Measurements from ENCODE around the gene CEP164. TPM values are rescaled to one million over a fixed set of nuclear protein-coding genes. Genes with fewer than 3 reads are reported as not detected.
"Not testable (repeated sequence)": the region's sequence is repeated elsewhere in the genome, so short reads cannot be mapped to it uniquely, and the experiment has no call there.

CEP164 gene
- total RNA-seq, 3 donors from 2014 or later: 35.7 to 44.0 (median 36.5) TPM

DNA sequence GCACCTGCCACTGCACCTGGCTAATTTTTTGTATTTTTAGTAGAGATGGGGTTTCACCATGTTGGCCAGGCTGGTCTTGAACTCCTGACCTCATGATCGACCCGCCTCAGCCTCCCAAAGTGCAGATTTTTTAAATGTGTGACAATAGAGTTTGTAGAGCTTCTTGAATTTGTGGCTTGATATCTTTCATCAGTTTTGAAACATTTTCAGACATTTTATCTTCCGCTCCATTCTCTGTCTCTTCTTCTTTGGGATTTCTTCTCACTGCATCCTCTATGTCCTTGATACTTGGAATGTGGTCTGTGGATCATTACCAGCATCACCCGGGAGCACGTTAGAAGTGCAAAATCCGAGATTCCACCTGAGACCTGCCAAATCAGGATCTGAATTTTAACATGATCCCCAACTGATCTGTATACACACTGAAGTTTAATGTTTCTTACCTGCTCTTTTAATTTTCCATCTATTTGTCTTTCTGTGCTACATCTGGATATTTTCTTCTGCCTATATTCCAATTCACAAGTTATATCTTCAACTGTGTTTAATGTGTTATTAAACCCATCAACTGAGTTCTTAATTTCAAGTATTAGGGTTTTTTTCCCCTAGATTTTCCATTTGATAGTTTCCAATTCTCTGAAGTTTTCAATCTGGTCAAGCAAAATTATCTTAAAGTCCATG, 126.4 kb downstream of the CEP164 start:
- peaks cover 11% of the 10 kb centered on the region for H3K9me3 Mint-ChIP-seq
- H3K4me3 Mint-ChIP-seq: no peak overlapping the region
- ATAC-seq: no peak
- H3K27me3 Mint-ChIP-seq (ENCODE audit: low read depth): peaks cover 9% of the 10 kb centered on the region
- H3K4me1 Mint-ChIP-seq (ENCODE audit: low read depth): peaks cover 6% of the 10 kb centered on the region
- DNase-seq: no peak
- H3K36me3 Mint-ChIP-seq (ENCODE audit: insufficient read depth): no peaks in the 10 kb centered on the region

DNA sequence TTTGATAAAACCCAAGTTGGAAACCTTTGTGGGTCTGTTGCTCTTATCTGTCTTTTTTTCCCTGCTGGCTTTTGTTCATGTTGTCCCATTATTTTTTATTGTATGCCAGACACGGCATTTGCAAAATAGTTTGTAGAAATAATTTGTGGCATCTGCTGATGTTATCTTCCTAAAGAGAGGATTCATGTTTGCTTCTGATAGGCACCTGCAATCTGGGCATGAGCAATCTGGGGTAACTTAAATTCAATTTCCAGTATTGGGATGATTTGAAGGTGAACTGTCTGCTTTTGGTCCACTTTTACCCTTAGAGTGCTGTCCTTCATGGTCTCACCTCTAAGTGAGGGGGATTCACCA, 126.9 kb downstream of the CEP164 start:
- peaks cover 11% of the 10 kb centered on the region for H3K9me3 Mint-ChIP-seq
- ATAC-seq (no peak), DNase-seq (no peak)
- peaks cover 9% of the 10 kb centered on the region for H3K27me3 Mint-ChIP-seq (ENCODE audit: low read depth)
- no peak overlapping the region for H3K4me3 Mint-ChIP-seq
- H3K36me3 Mint-ChIP-seq (ENCODE audit: insufficient read depth): no peaks in the 10 kb centered on the region
- H3K4me1 Mint-ChIP-seq (ENCODE audit: low read depth): peaks cover 6% of the 10 kb centered on the region

DNA sequence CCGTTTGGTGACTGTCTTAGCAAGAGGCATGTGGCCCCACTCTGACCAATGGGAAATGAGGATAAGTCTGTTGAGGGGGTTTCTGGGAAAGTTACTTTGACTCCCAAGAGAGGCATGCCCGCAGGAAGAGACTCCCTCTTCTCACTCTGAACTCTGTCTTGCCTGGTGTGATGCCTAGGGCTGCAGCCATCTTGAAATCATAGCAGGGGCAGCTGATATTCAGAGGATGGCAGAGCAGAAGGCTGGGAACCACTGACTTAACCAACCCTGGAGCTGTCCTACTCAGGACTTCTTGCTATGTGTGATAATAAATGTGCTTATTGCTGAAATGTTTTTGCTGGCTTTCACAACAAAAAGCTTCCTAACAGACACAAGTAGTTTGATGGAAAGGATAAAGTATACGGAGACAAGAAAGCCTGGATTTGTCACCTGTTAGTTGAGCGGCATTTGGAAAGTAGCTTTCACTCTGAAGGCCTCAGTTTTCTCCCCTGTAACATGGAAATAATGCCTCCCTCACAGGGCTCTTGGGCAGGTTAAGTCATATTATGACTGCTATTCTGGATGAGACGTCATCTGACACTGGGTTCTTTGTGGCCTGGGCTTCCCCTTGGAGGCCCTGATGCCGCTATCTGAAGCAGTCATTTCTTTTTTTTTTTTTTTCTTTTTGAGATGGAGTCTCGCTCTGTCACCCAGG, 128.5 kb downstream of the CEP164 start:
- Mint-ChIP-seq H3K4me3 (no peak overlapping the region), H3K4me1 (ENCODE audit: low read depth) (peaks cover 6% of the 10 kb centered on the region), H3K9me3 (peaks cover 11% of the 10 kb centered on the region), H3K27me3 (ENCODE audit: low read depth) (peaks cover 13% of the 10 kb centered on the region), H3K36me3 (ENCODE audit: insufficient read depth) (no peaks in the 10 kb centered on the region)
- ATAC-seq: peak; percentile 78 to 85
- no peak for DNase-seq

DNA sequence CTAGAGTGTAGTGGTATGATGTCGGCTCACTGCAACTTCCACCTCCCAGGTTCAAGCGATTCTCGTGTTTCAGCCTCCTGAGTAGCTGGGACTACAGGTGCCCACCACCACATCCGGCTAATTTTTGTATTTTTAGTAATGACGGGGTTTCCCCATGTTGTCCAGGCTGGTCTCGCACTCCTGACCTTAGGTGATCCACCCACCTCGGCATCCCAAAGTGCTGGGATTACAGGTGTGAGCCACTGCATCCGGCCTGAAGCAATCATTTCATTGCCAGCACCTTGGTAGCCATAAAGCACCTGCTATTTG, 129.0 kb downstream of the CEP164 start:
- not testable (repeated sequence) for H3K36me3 Mint-ChIP-seq (ENCODE audit: insufficient read depth); ATAC-seq; DNase-seq; H3K4me3 Mint-ChIP-seq; H3K4me1 Mint-ChIP-seq (ENCODE audit: low read depth)
- H3K9me3 Mint-ChIP-seq: peaks cover 11% of the 10 kb centered on the region
- peaks cover 16% of the 10 kb centered on the region for H3K27me3 Mint-ChIP-seq (ENCODE audit: low read depth)

DNA sequence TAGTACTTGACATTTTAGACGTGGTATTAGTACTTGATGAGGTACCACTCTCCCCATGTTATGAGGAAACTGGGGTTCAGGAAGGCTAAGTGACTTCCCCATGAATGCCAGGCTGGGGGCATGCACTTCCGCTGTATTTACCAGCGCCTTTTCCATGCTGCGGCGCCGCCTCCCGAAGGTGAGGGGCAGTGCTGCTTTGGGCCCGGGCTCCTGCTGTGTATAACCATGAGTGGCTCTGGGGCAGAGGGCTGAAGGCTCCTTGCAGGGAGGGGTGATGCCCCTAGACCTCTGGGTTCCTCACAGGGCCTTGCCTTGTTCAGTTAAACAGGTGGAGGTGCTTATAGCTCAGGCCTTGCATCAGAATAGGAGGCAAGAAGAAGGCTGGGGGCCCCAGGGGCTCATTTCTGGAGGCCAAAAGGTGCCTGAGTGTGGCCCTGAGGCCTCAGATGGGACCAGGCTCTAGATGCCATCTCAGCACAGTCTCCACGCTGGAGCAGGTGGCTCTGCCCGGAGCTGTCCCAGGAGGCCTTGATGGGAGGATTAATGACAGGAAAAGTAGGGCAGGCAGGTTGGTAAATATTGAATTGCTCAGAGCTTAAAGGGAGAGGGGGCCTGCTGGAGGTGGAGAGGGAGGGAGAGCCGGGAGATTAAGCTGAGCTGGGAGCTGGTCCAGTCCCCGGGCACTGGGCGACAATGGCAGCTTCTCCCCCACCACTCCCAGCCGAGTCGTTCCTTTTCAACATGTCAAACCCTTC, 129.6 kb downstream of the CEP164 start:
- Mint-ChIP-seq H3K27me3 (ENCODE audit: low read depth) (peaks cover 16% of the 10 kb centered on the region), H3K9me3 (peaks cover 11% of the 10 kb centered on the region), H3K4me3 (no peak overlapping the region), H3K36me3 (ENCODE audit: insufficient read depth) (no peaks in the 10 kb centered on the region), H3K4me1 (ENCODE audit: low read depth) (peaks cover 6% of the 10 kb centered on the region)
- DNase-seq: no peak
- ATAC-seq: no peak

DNA sequence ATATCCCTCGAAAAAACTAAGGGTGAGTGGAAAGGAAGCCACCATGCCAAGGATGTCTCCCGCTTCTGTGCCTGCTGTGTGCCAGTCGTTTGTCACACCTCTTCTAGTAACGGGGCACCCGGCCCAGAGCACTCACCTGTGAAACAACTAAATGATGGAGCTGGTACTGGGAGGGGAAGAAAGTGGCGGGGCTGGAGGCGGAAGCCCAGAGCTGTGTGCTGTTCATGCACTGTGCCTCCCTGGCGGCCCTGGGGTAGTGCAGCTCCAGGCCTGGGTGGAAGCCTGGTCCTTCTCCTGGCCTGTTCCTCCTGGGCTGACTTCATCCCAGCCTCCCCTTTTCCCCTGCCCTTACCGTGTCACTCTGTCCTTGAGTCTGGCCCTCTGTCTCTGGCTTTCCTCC, 130.2 kb downstream of the CEP164 start:
- Mint-ChIP-seq H3K36me3 (ENCODE audit: insufficient read depth) (no peaks in the 10 kb centered on the region), H3K4me3 (no peak overlapping the region)

DNA sequence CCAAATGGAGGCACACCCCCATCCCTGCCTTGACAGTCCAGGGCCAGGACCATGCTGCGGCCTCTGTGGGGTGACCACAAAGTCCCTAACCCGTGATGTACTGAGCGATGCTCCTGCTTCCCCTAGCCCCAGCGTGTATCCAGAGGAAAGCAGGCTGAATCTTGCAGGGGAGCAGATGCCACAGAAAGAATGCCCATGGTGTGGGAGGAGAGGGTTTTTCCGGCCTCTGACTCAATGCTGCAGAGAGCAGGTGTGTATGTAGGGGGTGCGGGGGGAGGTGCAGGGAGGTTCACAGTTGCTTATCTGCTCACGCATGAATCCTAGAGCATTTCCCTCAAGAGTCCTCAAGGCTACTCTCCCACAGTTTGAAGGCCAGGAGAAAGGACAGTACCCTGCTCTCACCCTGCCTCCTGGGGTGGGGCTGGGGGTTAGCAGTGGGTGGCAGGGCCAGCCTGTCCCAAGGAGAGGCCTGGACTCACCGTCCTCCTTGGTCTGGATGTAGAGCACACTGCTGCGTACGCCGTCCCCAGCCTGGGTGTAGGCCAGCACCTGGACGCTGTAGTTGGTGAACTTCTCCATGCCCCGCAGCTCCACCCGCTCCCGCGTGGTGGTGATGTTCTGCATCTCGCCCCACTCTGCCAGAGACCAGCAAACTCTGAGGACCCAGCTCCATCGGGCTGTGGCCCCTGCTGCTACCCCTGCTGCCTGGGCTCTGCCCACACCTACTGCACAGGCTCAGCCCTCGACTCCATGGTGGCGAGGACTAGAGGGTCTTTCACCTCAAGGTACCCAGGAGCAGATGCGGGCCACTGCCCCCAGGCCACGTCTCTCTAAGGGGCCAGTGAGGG, 130.8 kb downstream of the CEP164 start:
- ATAC-seq: peak; percentile 44 to 70
- H3K4me3 Mint-ChIP-seq: no peak overlapping the region
- no peak for DNase-seq
- H3K36me3 Mint-ChIP-seq (ENCODE audit: insufficient read depth): no peaks in the 10 kb centered on the region
- peaks cover 6% of the 10 kb centered on the region for H3K4me1 Mint-ChIP-seq (ENCODE audit: low read depth)
- H3K27me3 Mint-ChIP-seq (ENCODE audit: low read depth): peaks cover 16% of the 10 kb centered on the region
- peaks cover 8% of the 10 kb centered on the region for H3K9me3 Mint-ChIP-seq

More for the DNA sequence above, 130.2 kb downstream of the CEP164 start:
- Mint-ChIP-seq H3K4me1 (ENCODE audit: low read depth) (peaks cover 6% of the 10 kb centered on the region), H3K9me3 (peaks cover 11% of the 10 kb centered on the region), H3K27me3 (ENCODE audit: low read depth) (peaks cover 16% of the 10 kb centered on the region)
- DNase-seq: no peak
- ATAC-seq: peak in 1 of 2 donors; percentile 5

DNA sequence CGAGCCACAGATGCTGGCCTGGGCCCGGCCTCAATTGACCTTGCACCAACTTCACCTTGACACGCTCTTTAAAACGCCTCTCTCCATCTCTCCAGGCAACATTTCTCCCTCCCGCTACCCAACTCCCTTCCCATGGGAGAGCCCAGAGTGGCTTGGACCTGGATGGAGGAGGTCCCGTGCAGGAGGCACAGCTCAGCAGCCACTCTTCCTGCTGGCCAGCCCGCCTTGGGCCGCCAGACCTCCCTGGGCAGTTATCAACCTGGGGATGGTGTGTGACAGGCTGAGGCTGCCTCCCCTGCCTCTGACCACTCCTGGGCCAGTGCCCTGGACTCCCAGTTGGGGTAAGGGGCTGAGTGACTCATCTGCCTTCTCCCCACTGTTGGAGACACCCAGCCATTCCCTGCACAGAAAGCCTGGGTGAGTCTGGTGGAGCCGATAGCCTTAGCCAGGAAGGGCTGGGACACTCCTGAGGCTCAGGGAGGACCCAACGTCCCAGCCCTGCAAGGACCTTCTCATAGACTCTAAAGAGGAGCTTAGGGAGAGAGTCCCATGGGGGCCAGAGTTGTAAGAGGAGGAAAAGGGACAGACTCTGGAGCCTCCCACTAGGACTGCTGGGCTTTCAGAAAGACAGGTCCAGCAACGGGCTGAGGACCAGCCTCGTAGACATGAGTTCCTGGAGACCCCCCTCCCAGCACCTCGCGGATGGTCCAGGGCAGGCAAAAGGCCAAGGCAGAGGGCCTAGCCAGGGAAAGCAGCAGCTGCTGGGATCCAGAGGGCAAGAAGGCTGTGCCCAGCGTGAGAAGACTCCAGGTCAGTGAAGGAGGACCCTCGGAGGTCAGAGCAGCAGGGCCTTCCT, 131.7 kb downstream of the CEP164 start:
- ATAC-seq (no peak), DNase-seq (no peak)
- Mint-ChIP-seq H3K27me3 (ENCODE audit: low read depth) (peaks cover 16% of the 10 kb centered on the region), H3K36me3 (ENCODE audit: insufficient read depth) (no peaks in the 10 kb centered on the region), H3K4me1 (ENCODE audit: low read depth) (peaks cover 6% of the 10 kb centered on the region), H3K9me3 (peaks cover 3% of the 10 kb centered on the region), H3K4me3 (no peak overlapping the region)

DNA sequence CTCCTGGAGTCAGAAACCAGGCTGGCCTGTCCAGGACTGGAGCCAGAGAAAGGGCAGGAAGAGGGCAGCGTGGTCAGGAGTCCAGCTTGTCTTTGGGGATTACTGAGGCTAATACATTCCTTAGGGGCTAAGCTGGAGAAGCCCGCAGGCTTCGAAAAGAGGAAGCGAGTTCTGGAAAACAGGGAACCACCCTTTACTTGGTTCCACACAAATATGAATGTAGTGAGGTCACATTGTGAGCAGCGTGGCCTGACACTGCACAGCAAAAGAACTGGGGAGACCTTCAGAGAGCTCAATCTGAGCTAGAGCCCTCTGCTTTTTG, 132.3 kb downstream of the CEP164 start:
- no peak for ATAC-seq
- no peaks in the 10 kb centered on the region for H3K9me3 Mint-ChIP-seq
- peaks cover 6% of the 10 kb centered on the region for H3K4me1 Mint-ChIP-seq (ENCODE audit: low read depth)
- no peak for DNase-seq
- no peak overlapping the region for H3K4me3 Mint-ChIP-seq
- H3K27me3 Mint-ChIP-seq (ENCODE audit: low read depth): peaks cover 16% of the 10 kb centered on the region
- H3K36me3 Mint-ChIP-seq (ENCODE audit: insufficient read depth): no peaks in the 10 kb centered on the region

DNA sequence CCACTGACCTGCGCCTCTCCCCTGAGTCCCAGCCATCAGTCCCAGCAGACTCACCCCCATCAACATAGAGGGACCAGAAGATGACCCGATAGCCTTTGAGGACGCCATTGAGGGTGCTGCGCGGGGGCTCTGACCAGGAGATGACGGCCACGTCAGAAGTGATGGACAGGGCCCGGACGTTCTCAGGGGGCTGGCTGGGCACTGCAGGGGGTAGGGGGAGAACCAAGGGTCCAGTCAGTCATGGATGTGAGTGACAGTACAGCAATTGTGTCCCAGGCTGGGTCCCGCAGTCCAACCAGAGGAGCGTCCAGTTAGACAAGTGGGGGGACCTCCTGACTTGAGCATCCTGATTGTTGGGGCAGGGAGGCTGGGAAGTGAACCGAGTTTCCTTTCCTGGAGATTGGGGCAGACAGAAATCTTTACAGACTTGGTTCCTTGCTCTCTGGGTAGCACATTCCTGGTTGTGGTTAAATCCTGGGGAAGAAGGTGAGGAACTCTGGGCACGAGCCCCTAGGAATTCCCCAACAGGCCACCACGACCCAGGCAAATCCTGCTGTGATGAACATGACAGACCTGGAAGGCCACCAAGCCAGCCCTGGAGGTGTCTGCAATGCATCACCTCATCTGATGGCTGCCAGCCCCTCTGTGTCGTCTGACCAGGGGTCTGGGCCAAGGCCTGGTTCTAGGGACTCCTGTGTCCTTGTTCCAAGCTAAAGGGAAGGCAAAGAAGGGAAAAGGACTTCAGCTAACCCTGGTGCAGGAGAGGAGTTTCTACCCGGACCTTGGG, 133.9 kb downstream of the CEP164 start:
- H3K4me3 Mint-ChIP-seq: no peak overlapping the region
- DNase-seq (no peak), ATAC-seq (no peak)
- peaks cover 16% of the 10 kb centered on the region for H3K27me3 Mint-ChIP-seq (ENCODE audit: low read depth)
- H3K4me1 Mint-ChIP-seq (ENCODE audit: low read depth): peaks cover 2% of the 10 kb centered on the region
- H3K36me3 Mint-ChIP-seq (ENCODE audit: insufficient read depth): no peaks in the 10 kb centered on the region
- H3K9me3 Mint-ChIP-seq: no peaks in the 10 kb centered on the region

DNA sequence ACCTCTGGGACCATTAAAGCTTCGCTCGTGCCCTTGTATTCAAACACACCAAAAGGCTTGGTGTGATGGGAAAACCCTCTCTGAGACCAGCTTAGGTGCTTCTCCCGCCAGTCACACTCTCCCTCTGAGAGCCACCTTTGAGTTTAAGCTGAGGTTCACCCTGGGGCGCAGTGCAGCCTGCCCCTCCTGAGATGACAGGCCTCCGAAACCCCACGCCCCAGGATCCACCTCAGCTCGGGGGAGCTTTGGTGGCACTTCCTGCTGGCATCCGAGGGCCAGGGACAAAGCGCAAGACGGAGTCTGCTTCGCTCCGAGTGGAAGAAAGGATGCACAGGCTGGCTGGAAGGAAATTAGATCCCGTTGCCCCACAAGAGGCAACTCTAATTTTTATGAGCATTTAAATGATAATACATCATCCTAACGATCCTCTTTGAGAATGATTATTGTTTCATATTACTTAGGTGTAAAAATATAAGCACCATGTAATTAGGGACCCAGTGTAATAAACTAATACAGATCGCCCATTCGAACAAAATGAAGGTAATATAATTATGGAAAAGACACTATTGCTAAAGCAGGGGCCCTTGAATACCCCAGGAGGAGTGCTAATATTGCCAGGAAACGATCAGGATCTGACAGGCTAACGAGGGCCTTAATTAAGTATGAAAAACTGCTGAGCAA, 134.7 kb downstream of the CEP164 start:
- Mint-ChIP-seq H3K4me3 (no peak overlapping the region), H3K4me1 (ENCODE audit: low read depth) (peaks cover 2% of the 10 kb centered on the region), H3K27me3 (ENCODE audit: low read depth) (peaks cover 16% of the 10 kb centered on the region), H3K36me3 (ENCODE audit: insufficient read depth) (no peaks in the 10 kb centered on the region), H3K9me3 (no peaks in the 10 kb centered on the region)
- ATAC-seq (no peak), DNase-seq (no peak)

DNA sequence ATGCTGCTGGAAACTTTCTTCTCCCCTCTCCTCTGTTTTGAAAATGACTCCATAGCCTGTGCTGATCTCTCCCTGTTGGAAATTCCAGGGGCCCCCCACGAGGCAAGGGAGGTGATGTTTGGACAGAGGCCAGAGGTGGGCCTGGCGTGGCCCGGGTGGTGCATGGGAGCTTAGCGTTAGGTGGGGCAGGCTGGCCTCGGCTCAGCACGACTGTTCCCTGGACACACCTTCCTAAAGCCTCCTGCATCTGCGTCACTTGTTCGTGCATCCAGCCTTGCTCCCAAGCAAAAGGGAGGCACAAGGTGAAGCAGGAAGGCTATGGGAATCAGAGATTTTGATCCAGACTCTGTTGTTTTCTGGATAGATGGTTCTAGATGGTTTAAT, 135.2 kb downstream of the CEP164 start:
- Mint-ChIP-seq H3K9me3 (no peaks in the 10 kb centered on the region), H3K4me3 (no peak overlapping the region), H3K4me1 (ENCODE audit: low read depth) (peaks cover 2% of the 10 kb centered on the region), H3K27me3 (ENCODE audit: low read depth) (peaks cover 16% of the 10 kb centered on the region), H3K36me3 (ENCODE audit: insufficient read depth) (no peaks in the 10 kb centered on the region)
- DNase-seq (no peak), ATAC-seq (no peak)

Measured in activated T-cell treated with anti-CD3 and anti-CD28 coated beads, Interleukin-2, amount 50 U/mL, for 4 hours (primary cell).